ENCODE results near the gene GREB1. TPM values are rescaled to one million over a fixed set of nuclear protein-coding genes. Genes with fewer than 3 reads are reported as not detected.

Gene GREB1
- polyA plus RNA-seq, 1 of the 3 experiments (the other 2 are of a cell fraction), result 2.9 TPM

DNA sequence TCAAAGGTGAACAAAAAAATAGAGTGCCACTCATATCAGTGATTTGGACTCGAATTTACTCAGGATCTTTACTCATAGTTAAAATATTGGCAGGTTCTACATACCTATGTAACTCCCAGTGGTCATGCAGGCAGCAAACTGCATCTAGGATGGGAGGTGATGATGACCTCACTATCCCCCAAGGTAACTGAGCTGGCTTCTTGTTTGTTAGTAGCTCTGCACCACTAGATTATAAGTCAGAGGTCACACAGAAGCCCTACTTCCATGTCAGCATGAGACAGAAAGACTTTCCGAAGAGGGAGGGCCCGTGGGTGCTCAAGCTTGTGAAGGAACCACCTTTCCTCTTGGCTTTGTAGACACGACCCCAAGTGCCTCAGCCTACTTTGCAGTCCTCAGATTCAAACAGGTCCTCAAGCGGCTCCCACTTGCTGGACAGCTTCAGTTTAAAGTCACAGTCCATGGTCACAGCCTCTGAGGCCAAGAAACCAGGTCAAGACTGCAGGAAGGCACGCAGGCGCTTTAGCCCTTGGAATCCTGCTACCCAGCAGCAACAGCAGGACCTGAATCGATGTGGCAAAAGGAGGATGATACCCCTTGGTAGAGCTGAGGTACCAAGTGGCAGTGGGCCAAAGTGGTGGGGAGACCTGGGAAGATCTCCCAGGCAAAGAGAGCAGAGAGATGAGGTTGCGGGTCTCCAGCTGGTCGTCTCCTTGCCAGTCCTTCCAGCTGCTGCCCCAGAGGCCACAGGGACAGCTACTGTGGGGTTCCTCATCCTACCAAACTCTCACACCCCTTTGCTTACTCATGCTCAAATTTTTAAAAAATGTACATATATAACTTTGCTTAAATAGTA, 131.9 kb downstream of the GREB1 start:
- H3K4me2 ChIP-seq, result no peak overlapping the region
- H3K36me3 ChIP-seq (replicated peaks in 1 of 2; ENCODE audit: control insufficient read depth in 1 of 2, insufficient read depth in 2 of 2, low read length in 1 of 2), result no peaks in the 10 kb centered on the region
- H3K9me3 ChIP-seq, result no peaks in the 10 kb centered on the region; the same call in 1 of the 2 replicates
- no peak overlapping the region for H2AFZ ChIP-seq (ENCODE audit: low read depth)
- no peaks in the 10 kb centered on the region for H3K27me3 ChIP-seq (ENCODE audit: insufficient read depth)
- H4K20me1 ChIP-seq (ENCODE audit: insufficient read depth), result no peaks in the 10 kb centered on the region
- CTCF ChIA-PET, result interaction anchor here (0.9 to 7.7 kb wide), 9 partner anchors 8 to 119 kb away, joined by 3 to 48 read pairs (median 4); no protein-coding TSS in a partner anchor
- H3K9ac ChIP-seq, result no peak overlapping the region
- no peak for DNase-seq
- H3K9me2 ChIP-seq, result no peaks in the 10 kb centered on the region
- no peak overlapping the region for H3K4me3 ChIP-seq (ENCODE audit: low read depth in 2 of 2, low read length in 1 of 2)
- TF ChIP-seq POLR2AphosphoS5 (IDR thresholded peaks at IDR 0.05; ENCODE audit: low read depth, low read length), result no peak
- no peak for TF ChIP-seq SMC3 (IDR thresholded peaks at IDR 0.05; ENCODE audit: low read depth, low read length)
- TF ChIP-seq, protein P1, sequence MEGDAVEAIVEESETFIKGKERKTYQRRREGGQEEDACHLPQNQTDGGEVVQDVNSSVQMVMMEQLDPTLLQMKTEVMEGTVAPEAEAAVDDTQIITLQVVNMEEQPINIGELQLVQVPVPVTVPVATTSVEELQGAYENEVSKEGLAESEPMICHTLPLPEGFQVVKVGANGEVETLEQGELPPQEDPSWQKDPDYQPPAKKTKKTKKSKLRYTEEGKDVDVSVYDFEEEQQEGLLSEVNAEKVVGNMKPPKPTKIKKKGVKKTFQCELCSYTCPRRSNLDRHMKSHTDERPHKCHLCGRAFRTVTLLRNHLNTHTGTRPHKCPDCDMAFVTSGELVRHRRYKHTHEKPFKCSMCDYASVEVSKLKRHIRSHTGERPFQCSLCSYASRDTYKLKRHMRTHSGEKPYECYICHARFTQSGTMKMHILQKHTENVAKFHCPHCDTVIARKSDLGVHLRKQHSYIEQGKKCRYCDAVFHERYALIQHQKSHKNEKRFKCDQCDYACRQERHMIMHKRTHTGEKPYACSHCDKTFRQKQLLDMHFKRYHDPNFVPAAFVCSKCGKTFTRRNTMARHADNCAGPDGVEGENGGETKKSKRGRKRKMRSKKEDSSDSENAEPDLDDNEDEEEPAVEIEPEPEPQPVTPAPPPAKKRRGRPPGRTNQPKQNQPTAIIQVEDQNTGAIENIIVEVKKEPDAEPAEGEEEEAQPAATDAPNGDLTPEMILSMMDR (IDR thresholded peaks at IDR 0.05), result no peak
- no peak for TF ChIP-seq NRF1 (IDR thresholded peaks at IDR 0.05; ENCODE audit: low read depth, low read length)
- TF ChIP-seq FOXM1 (IDR thresholded peaks at IDR 0.05; ENCODE audit: low read depth), result no peak
- no peak for TF ChIP-seq TCF12 (IDR thresholded peaks at IDR 0.05)
- no peak for TF ChIP-seq RFX5 (IDR thresholded peaks at IDR 0.05; ENCODE audit: low read length)
- no peak for TF ChIP-seq FOXJ3 (CRISPR knock-in tag; IDR thresholded peaks at IDR 0.05)
- TF ChIP-seq, protein P2, sequence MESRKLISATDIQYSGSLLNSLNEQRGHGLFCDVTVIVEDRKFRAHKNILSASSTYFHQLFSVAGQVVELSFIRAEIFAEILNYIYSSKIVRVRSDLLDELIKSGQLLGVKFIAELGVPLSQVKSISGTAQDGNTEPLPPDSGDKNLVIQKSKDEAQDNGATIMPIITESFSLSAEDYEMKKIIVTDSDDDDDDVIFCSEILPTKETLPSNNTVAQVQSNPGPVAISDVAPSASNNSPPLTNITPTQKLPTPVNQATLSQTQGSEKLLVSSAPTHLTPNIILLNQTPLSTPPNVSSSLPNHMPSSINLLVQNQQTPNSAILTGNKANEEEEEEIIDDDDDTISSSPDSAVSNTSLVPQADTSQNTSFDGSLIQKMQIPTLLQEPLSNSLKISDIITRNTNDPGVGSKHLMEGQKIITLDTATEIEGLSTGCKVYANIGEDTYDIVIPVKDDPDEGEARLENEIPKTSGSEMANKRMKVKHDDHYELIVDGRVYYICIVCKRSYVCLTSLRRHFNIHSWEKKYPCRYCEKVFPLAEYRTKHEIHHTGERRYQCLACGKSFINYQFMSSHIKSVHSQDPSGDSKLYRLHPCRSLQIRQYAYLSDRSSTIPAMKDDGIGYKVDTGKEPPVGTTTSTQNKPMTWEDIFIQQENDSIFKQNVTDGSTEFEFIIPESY (IDR thresholded peaks at IDR 0.05; ENCODE audit: borderline replicate concordance, low read depth), result no peak
- no peak for TF ChIP-seq GATA2 (CRISPR knock-in tag; IDR thresholded peaks at IDR 0.05)
- TF ChIP-seq RXRA (IDR thresholded peaks at IDR 0.05; ENCODE audit: borderline replicate concordance, low read depth), result no peak
- TF ChIP-seq JUND (IDR thresholded peaks at IDR 0.05), result no peak
- TF ChIP-seq GABPA (IDR thresholded peaks at IDR 0.05; ENCODE audit: low read depth), result no peak
- no peak for TF ChIP-seq SIN3A (IDR thresholded peaks at IDR 0.05; ENCODE audit: borderline replicate concordance, low read depth, low read length)
- TF ChIP-seq RCOR1 (IDR thresholded peaks at IDR 0.05; ENCODE audit: low read length), result no peak
- TF ChIP-seq MXI1 (IDR thresholded peaks at IDR 0.05; ENCODE audit: low read depth, low read length), result no peak
- no peak for TF ChIP-seq TAF1 (IDR thresholded peaks at IDR 0.05; ENCODE audit: borderline replicate concordance, low read depth, low read length)
- H3K27ac ChIP-seq (ENCODE audit: low read depth in 2 of 2, low read length in 1 of 2), result no peak overlapping the region
- no peaks in the 10 kb centered on the region for H3K4me1 ChIP-seq (ENCODE audit: control insufficient read depth in 1 of 2, insufficient read depth in 2 of 2, low read depth in 1 of 2, low read length in 1 of 2)
- POLR2A ChIA-PET, result no interaction called here
- WGBS (ENCODE audit: low lambda C conversion rate), result 70% methylated on average over 10 of the region's 10 CpGs
- H3K79me2 ChIP-seq (ENCODE audit: insufficient read depth), result no peaks in the 10 kb centered on the region
- no peaks in the 10 kb centered on the region for H3F3A ChIP-seq (replicated peaks; ENCODE audit: insufficient read depth)
